Activated T-helper 1 cell treated with anti-CD3 and anti-CD28 coated beads, Interleukin-12 subunit alpha, Interleukin-12 subunit beta, Interleukin-2, Interleukin-4 antibody, amounts not matched to agents 30 ng/mL and 10 ng/mL and 1 ng/mL, durations not matched to agents 14 hours and 24 hours and 36 hours (primary cell): ENCODE data around the gene APC2. TPM values are rescaled to one million over a fixed set of nuclear protein-coding genes. Genes with fewer than 3 reads are reported as not detected.
A peak's percentile ranks its signal among the peaks of the same experiment; 100 is the strongest.

Source experiments
- DNase-seq: peaks from one replicate; pipeline ENCODE4 v3.0.0; 2021; ENCODE audit warnings: low spot score
- H3K27ac Mint-ChIP-seq: one replicate; pipeline ENCODE4 v1.8.0; 2021; ENCODE audit warnings: mild to moderate bottlenecking, mixed read lengths
- H3K27me3 Mint-ChIP-seq: one replicate; pipeline ENCODE4 v1.8.0; 2022; ENCODE audit warnings: mild to moderate bottlenecking, moderate library complexity, mixed read lengths; ENCODE audit not compliant: insufficient read depth
- H3K36me3 Mint-ChIP-seq: one replicate; pipeline ENCODE4 v1.8.0; 2021; ENCODE audit warnings: low read depth, mixed read lengths
- H3K4me1 Mint-ChIP-seq: one replicate; pipeline ENCODE4 v1.8.0; 2021; ENCODE audit warnings: low read depth, mixed read lengths
- H3K4me3 Mint-ChIP-seq: one replicate; pipeline ENCODE4 v1.8.0; 2021; ENCODE audit warnings: mild to moderate bottlenecking, moderate library complexity, mixed read lengths
- H3K9me3 Mint-ChIP-seq: one replicate; pipeline ENCODE4 v1.8.0; 2021; ENCODE audit warnings: mixed read lengths
- intact Hi-C: fragments of 100-400 bp; cut with micrococcal nuclease; formaldehyde crosslinking; loops from one replicate; pipeline ENCODE4 v1.15.1; 2024
- total RNA-seq: library from RNA; stranded (reverse); gene quantifications from 2 replicates; pipeline ENCODE4 v1.2.3, GENCODE V29; 2022

Gene APC2
- total RNA-seq, 1 donor from 2014 or later = 0.16 TPM

- peaks cover 13% of the 10 kb centered on the region for H3K36me3 Mint-ChIP-seq
- no peaks in the 10 kb centered on the region for H3K27me3 Mint-ChIP-seq
- H3K4me1 Mint-ChIP-seq = no peaks in the 10 kb centered on the region
- no peak overlapping the region for H3K4me3 Mint-ChIP-seq
- no peaks in the 10 kb centered on the region for H3K9me3 Mint-ChIP-seq
- no peak for DNase-seq
- H3K27ac Mint-ChIP-seq = no peak overlapping the region
- intact Hi-C loops = no loop called here
Measured at GRCh38 chr19:1429750-1430149, 20.2 kb upstream of the APC2 start.

- H3K9me3 Mint-ChIP-seq = no peaks in the 10 kb centered on the region
- H3K4me3 Mint-ChIP-seq = no peak overlapping the region
- H3K36me3 Mint-ChIP-seq = peaks cover 11% of the 10 kb centered on the region
- no peak for DNase-seq
- H3K27me3 Mint-ChIP-seq = no peaks in the 10 kb centered on the region
- intact Hi-C loops = no loop called here
- H3K4me1 Mint-ChIP-seq = no peaks in the 10 kb centered on the region
- no peak overlapping the region for H3K27ac Mint-ChIP-seq
Measured at GRCh38 chr19:1430246-1430645, 19.7 kb upstream of the APC2 start.

GRCh38 chr19:1431759-1432506 lies 18.0 kb upstream of the APC2 start:
- Mint-ChIP-seq H3K4me1 (no peaks in the 10 kb centered on the region), H3K27me3 (no peaks in the 10 kb centered on the region), H3K27ac (no peak overlapping the region), H3K36me3 (peaks cover 11% of the 10 kb centered on the region), H3K4me3 (no peak overlapping the region), H3K9me3 (no peaks in the 10 kb centered on the region)
- DNase-seq = no peak
- intact Hi-C loops = no loop called here

GRCh38 chr19:1432507-1432887 lies 17.4 kb upstream of the APC2 start:
- Mint-ChIP-seq H3K4me1 (no peaks in the 10 kb centered on the region), H3K36me3 (peaks cover 11% of the 10 kb centered on the region)

GRCh38 chr19:1433119-1434039 lies 16.5 kb upstream of the APC2 start:
- Mint-ChIP-seq H3K4me1 (no peaks in the 10 kb centered on the region), H3K36me3 (peaks cover 12% of the 10 kb centered on the region), H3K4me3 (no peak overlapping the region), H3K27me3 (no peaks in the 10 kb centered on the region), H3K27ac (no peak overlapping the region), H3K9me3 (no peaks in the 10 kb centered on the region)
- intact Hi-C loops = no loop called here
- DNase-seq = no peak

More at GRCh38 chr19:1432507-1432887, 17.4 kb upstream of the APC2 start:
- no peaks in the 10 kb centered on the region for H3K9me3 Mint-ChIP-seq
- no peak for DNase-seq
- intact Hi-C loops = no loop called here
- no peaks in the 10 kb centered on the region for H3K27me3 Mint-ChIP-seq
- no peak overlapping the region for H3K4me3 Mint-ChIP-seq
- no peak overlapping the region for H3K27ac Mint-ChIP-seq

- Mint-ChIP-seq H3K36me3 (peaks cover 13% of the 10 kb centered on the region), H3K9me3 (no peaks in the 10 kb centered on the region), H3K27me3 (no peaks in the 10 kb centered on the region), H3K27ac (no peak overlapping the region), H3K4me1 (no peaks in the 10 kb centered on the region), H3K4me3 (no peak overlapping the region)
- intact Hi-C loops = no loop called here
- DNase-seq = no peak
Measured at GRCh38 chr19:1434040-1434366, 15.9 kb upstream of the APC2 start.

- H3K27me3 Mint-ChIP-seq = no peaks in the 10 kb centered on the region
- no peak overlapping the region for H3K4me3 Mint-ChIP-seq
- H3K4me1 Mint-ChIP-seq = no peaks in the 10 kb centered on the region
- intact Hi-C loops = no loop called here
- DNase-seq = no peak
- H3K9me3 Mint-ChIP-seq = no peaks in the 10 kb centered on the region
- peaks cover 16% of the 10 kb centered on the region for H3K36me3 Mint-ChIP-seq
- no peak overlapping the region for H3K27ac Mint-ChIP-seq
Measured at GRCh38 chr19:1434577-1435060, 15.3 kb upstream of the APC2 start.

GRCh38 chr19:1435378-1435989 lies 14.4 kb upstream of the APC2 start:
- Mint-ChIP-seq H3K9me3 (no peaks in the 10 kb centered on the region), H3K27ac (no peak overlapping the region), H3K4me1 (no peaks in the 10 kb centered on the region), H3K4me3 (no peak overlapping the region), H3K36me3 (peaks cover 22% of the 10 kb centered on the region), H3K27me3 (no peaks in the 10 kb centered on the region)
- no peak for DNase-seq
- intact Hi-C loops = no loop called here

- Mint-ChIP-seq H3K36me3 (peaks cover 39% of the 10 kb centered on the region), H3K4me1 (no peaks in the 10 kb centered on the region), H3K4me3 (peak overlapping the region; percentile 98), H3K27ac (no peak overlapping the region), H3K9me3 (no peaks in the 10 kb centered on the region), H3K27me3 (no peaks in the 10 kb centered on the region)
- intact Hi-C loops = loop anchor here (1.0 to 2.0 kb wide), 4 partner anchors 30 to 989 kb away; partner anchors contain the start of genes C19orf25, DAZAP1, NDUFS7 and TIMM13
- no peak for DNase-seq
Measured at GRCh38 chr19:1437609-1438008, 12.3 kb upstream of the APC2 start.

- peak within 1 kb of the TSS; percentile 98 for H3K4me3 Mint-ChIP-seq
- no peaks in the 10 kb centered on the region for H3K4me1 Mint-ChIP-seq
- H3K27me3 Mint-ChIP-seq = no peaks in the 10 kb centered on the region
- no peaks in the 10 kb centered on the region for H3K9me3 Mint-ChIP-seq
- intact Hi-C loops = loop anchor here (1.0 to 2.0 kb wide), 4 partner anchors 31 to 989 kb away; partner anchors contain the start of genes C19orf25, DAZAP1, NDUFS7 and TIMM13
- peak within 1 kb of the TSS; percentile 99 for H3K27ac Mint-ChIP-seq
- DNase-seq = peak; percentile 95
- peaks cover 42% of the 10 kb centered on the region for H3K36me3 Mint-ChIP-seq
Measured at GRCh38 chr19:1438035-1438932, 11.6 kb upstream of the APC2 start, which contains the start of gene RPS15. RPS15 (plus strand) TSS chr19:1438396; CDS start chr19:1438426, 30 bp downstream.

- intact Hi-C loops = loop anchor here (1.0 to 2.0 kb wide), 4 partner anchors 32 to 988 kb away; partner anchors contain the start of genes C19orf25, DAZAP1, NDUFS7 and TIMM13
- Mint-ChIP-seq H3K9me3 (no peaks in the 10 kb centered on the region), H3K4me1 (no peaks in the 10 kb centered on the region), H3K27ac (peak overlapping the region; percentile 67), H3K4me3 (peak overlapping the region; percentile 98), H3K36me3 (peaks cover 42% of the 10 kb centered on the region), H3K27me3 (no peaks in the 10 kb centered on the region)
- DNase-seq = no peak
Measured at GRCh38 chr19:1438933-1439354, 11.0 kb upstream of the APC2 start.
